ENCODE results near the gene CPT1A.

CPT1A gene

DNA sequence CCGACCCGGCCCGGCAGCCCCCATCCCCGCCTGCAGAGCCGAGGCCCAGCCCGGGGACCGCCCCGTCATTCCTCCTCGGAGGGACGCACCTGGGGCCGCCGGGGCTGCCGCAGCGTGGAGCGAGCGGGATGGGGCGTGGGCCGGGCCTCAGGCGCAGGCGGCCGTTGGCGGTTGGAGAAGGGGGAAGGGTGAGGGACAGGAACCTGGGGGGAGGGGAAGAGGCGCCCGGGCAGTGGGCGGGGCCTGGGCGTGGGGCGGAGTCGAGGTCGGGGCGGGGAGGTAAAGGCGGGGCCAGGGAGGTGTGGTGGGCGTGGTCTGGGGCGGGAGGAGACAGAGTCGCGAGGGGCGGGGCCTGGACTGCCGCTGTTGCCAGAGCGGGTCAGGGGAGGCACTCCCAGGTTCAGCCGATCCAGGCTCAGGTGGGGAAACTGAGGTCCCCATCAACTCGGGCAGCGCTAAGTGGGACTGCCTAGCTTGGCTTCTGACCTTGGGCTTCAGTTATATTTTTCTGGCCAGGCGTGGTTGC, 90.3 kb downstream of the CPT1A start, which contains the start of gene TESMIN:
Gene TESMIN (minus strand): TSS at position 190 of the 526 bp plus-strand sequence. CDS start 860 bp downstream, outside the sequence.
- Histone ChIP-seq H3K4me3 (ENCODE audit: low read depth, low read length) (peak within 1 kb of the TSS; percentile 53), H3K36me3 (ENCODE audit: control insufficient read depth, insufficient read depth, low read length) (peaks cover 17% of the 10 kb centered on the region), H3K9me3 (ENCODE audit: control insufficient read depth, insufficient read depth, low read depth, low read length) (no peaks in the 10 kb centered on the region), H3K27ac (ENCODE audit: low read depth, low read length) (peak within 1 kb of the TSS; percentile 79), H3K9ac (ENCODE audit: low read length) (peak within 1 kb of the TSS; percentile 82), H3K4me1 (ENCODE audit: control insufficient read depth, insufficient read depth, low read length) (peaks cover 25% of the 10 kb centered on the region), H3K27me3 (ENCODE audit: control insufficient read depth, insufficient read depth, low read length) (no peaks in the 10 kb centered on the region)

DNA sequence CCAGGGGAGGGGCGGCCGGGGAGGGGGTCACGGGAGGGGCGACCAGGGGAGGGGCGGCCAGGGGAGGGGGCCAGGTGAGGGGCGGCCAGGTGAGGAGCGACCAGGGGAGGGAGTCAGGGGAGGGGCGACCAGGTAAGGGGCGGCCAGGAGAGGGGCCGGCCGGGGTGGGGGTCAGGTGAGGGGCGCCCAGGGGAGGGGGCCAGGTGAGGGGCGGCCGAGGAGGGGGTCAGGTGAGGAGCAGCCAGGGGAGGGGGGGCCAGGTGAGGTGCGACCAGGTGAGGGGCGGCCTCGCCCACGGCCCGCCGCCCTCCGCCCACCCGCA, 90.8 kb downstream of the CPT1A start:
- Histone ChIP-seq H3K4me1 (ENCODE audit: control insufficient read depth, insufficient read depth, low read length) (peaks cover 25% of the 10 kb centered on the region), H3K27me3 (ENCODE audit: control insufficient read depth, insufficient read depth, low read length) (no peaks in the 10 kb centered on the region), H3K9me3 (ENCODE audit: control insufficient read depth, insufficient read depth, low read depth, low read length) (no peaks in the 10 kb centered on the region), H3K36me3 (ENCODE audit: control insufficient read depth, insufficient read depth, low read length) (peaks cover 17% of the 10 kb centered on the region), H3K9ac (ENCODE audit: low read length) (no peak overlapping the region), H3K4me3 (ENCODE audit: low read depth, low read length) (peak overlapping the region; percentile 49; the same call in 1 of the 2 replicates), H3K27ac (ENCODE audit: low read depth, low read length) (no peak overlapping the region)

DNA sequence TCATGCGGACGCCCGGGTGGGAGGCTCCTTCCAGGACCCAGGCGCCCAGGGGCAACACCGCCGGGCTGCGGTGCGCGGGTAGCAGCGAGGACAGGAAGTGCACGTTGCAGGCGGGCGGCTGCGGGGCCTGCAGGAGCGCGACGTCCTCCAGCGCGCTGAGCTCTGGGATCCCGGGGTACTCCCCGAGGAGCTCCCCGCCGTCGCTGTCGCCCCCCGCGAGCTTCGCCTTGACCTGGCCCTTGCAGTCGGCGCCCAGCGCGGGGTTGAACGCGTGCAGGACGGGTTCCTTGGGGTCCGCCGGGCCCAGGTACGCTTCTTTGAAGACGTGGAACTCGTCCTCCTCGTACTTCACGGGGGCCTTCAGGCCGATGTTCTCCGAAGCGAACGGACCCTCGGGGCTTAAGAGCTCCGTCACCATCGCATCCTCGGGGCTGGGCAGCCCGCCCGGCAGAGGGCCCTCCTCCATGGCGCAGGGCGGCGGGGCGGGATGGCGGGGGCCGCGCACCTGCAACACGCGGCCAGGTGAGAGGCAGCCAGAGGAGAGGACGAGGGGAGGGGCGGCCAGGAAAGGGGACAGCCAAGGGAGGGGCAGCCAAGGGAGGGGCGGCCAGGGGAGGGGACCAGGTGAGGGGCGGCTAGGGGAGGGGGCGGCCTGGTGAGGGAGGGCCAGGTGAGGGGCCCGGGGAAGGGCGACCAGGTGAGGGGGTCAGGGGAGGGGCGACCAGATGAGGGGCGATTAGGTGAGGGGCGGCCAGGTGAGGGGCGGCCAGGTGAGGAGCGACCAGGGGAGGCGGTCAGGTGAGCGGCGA, 91.3 kb downstream of the CPT1A start:
- Histone ChIP-seq H3K4me1 (ENCODE audit: control insufficient read depth, insufficient read depth, low read length) (peaks cover 25% of the 10 kb centered on the region), H3K27me3 (ENCODE audit: control insufficient read depth, insufficient read depth, low read length) (no peaks in the 10 kb centered on the region), H3K9ac (ENCODE audit: low read length) (peak overlapping the region; percentile 82), H3K36me3 (ENCODE audit: control insufficient read depth, insufficient read depth, low read length) (peaks cover 22% of the 10 kb centered on the region), H3K4me3 (ENCODE audit: low read depth, low read length) (peak overlapping the region; percentile 53), H3K9me3 (ENCODE audit: control insufficient read depth, insufficient read depth, low read depth, low read length) (no peaks in the 10 kb centered on the region), H3K27ac (ENCODE audit: low read depth, low read length) (peak overlapping the region; percentile 79)

DNA sequence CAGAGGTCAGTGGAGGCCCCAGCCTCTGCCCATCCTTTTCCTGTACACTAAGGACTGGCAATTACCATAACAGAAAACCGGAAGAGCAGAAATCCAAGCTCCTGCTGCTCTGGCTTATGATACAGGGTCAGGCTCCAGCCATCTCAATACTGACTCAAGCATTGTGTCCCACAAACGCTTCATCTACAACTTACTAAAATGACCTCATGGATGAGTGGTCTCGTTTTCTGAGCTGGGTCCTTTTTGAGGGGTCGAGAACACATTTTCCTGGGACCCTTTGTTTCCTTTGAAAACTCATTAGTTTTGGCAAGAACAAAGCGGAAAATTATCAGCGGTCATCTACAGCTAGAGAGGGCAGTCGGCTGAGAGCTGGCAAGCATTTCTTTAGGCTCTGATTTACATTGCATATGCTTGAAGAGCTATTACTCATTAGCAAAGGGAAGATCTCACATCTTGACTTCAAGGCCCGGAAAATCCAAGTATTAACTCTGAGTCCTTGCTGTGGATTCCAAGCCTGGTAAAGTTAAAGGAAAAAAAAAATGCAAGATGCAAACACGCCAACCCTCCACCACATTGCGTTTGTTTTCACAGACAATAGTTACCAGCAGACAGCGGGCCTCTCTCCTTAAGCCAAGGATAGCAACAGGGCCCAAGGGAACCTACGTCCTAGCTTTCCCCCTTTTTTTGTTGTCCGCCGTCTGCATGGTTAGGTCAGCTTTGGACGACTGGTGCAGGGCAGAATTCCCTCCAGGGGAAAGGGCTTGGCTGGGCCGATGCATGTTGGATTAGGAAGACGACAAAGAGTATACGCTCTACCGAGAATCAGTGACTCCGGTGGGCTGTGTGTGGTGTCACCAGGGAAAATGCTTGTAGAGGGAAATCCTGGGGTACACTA, 92.2 kb downstream of the CPT1A start:
- Histone ChIP-seq H3K9ac (ENCODE audit: low read length) (peak overlapping the region; percentile 82), H3K36me3 (ENCODE audit: control insufficient read depth, insufficient read depth, low read length) (peaks cover 31% of the 10 kb centered on the region), H3K27ac (ENCODE audit: low read depth, low read length) (peak overlapping the region; percentile 79), H3K4me1 (ENCODE audit: control insufficient read depth, insufficient read depth, low read length) (peaks cover 25% of the 10 kb centered on the region), H3K4me3 (ENCODE audit: low read depth, low read length) (peak overlapping the region; percentile 53), H3K27me3 (ENCODE audit: control insufficient read depth, insufficient read depth, low read length) (no peaks in the 10 kb centered on the region), H3K9me3 (ENCODE audit: control insufficient read depth, insufficient read depth, low read depth, low read length) (no peaks in the 10 kb centered on the region)

DNA sequence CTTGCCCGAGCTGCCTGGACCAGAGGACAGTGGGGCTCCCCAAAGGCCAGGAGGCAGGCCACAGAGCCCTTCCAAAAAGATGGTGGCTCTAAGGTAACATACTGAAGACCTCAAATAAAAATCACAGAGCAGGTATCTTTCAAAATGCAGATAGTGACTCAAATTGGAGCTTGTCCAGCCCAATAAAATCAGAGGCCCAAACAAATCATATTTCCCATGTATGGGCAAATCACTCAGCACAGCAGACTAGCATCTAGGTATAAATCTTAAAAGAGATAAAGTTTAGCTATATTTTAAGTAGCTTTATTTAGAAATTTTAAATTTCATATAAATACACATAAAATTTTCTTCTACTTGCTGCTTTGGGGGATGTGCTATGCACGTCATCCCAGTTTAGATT, 93.7 kb downstream of the CPT1A start:
- H3K9ac ChIP-seq (ENCODE audit: low read length) = no peak overlapping the region
- H3K36me3 ChIP-seq (ENCODE audit: control insufficient read depth, insufficient read depth, low read length) = peaks cover 45% of the 10 kb centered on the region
- H3K9me3 ChIP-seq (ENCODE audit: control insufficient read depth, insufficient read depth, low read depth, low read length) = no peaks in the 10 kb centered on the region
- no peak overlapping the region for H3K4me3 ChIP-seq (ENCODE audit: low read depth, low read length)
- H3K4me1 ChIP-seq (ENCODE audit: control insufficient read depth, insufficient read depth, low read length) = peaks cover 25% of the 10 kb centered on the region
- H3K27ac ChIP-seq (ENCODE audit: low read depth, low read length) = no peak overlapping the region
- H3K27me3 ChIP-seq (ENCODE audit: control insufficient read depth, insufficient read depth, low read length) = no peaks in the 10 kb centered on the region

DNA sequence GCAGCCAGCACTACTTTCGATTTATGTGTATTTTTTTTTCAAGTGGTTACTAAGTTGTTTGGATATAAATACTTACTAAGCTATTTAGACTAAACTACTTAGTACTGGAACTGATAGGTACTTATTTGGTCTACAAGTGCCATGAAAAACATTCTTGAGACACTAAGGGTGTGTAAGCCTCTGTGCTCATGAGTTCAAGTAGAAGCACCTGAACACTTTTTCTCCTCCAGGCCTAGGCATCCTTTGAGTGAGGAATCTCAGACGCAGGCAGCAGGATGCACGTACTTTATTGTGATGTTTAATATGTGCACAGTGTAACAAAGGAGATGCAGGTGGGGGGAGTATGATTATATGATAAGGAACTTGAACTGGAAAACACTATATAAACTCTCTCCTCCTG, 98.2 kb downstream of the CPT1A start:
- no peak overlapping the region for H3K27ac ChIP-seq (ENCODE audit: low read depth, low read length)
- H3K9ac ChIP-seq (ENCODE audit: low read length) = no peak overlapping the region
- H3K27me3 ChIP-seq (ENCODE audit: control insufficient read depth, insufficient read depth, low read length) = no peaks in the 10 kb centered on the region
- peaks cover 22% of the 10 kb centered on the region for H3K4me1 ChIP-seq (ENCODE audit: control insufficient read depth, insufficient read depth, low read length)
- H3K9me3 ChIP-seq (ENCODE audit: control insufficient read depth, insufficient read depth, low read depth, low read length) = no peaks in the 10 kb centered on the region
- no peak overlapping the region for H3K4me3 ChIP-seq (ENCODE audit: low read depth, low read length)
- H3K36me3 ChIP-seq (ENCODE audit: control insufficient read depth, insufficient read depth, low read length) = peaks cover 64% of the 10 kb centered on the region

DNA sequence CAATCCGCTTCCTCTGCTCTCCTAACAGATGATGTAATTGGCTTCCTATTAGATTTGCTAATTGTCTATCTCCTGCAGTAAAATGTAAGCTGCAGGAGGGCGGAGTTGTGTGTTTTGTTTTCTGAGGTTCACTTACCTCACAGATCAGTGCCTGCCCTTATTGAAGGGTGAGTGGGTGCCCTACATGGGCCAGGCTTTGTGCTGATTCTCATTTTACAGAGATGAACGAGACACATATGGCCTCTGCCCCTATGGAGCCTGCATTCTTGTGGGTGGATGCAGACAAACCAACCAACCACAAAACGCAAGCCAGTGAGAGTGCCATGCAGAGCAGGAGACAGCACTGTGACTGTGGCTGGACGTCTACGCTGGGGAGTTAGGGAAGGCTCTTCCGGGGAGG, 100.3 kb downstream of the CPT1A start:
- peaks cover 12% of the 10 kb centered on the region for H3K4me1 ChIP-seq (ENCODE audit: control insufficient read depth, insufficient read depth, low read length)
- no peak overlapping the region for H3K4me3 ChIP-seq (ENCODE audit: low read depth, low read length)
- H3K36me3 ChIP-seq (ENCODE audit: control insufficient read depth, insufficient read depth, low read length) = peaks cover 69% of the 10 kb centered on the region
- no peaks in the 10 kb centered on the region for H3K9me3 ChIP-seq (ENCODE audit: control insufficient read depth, insufficient read depth, low read depth, low read length)
- H3K27me3 ChIP-seq (ENCODE audit: control insufficient read depth, insufficient read depth, low read length) = no peaks in the 10 kb centered on the region
- H3K27ac ChIP-seq (ENCODE audit: low read depth, low read length) = no peak overlapping the region
- H3K9ac ChIP-seq (ENCODE audit: low read length) = no peak overlapping the region

DNA sequence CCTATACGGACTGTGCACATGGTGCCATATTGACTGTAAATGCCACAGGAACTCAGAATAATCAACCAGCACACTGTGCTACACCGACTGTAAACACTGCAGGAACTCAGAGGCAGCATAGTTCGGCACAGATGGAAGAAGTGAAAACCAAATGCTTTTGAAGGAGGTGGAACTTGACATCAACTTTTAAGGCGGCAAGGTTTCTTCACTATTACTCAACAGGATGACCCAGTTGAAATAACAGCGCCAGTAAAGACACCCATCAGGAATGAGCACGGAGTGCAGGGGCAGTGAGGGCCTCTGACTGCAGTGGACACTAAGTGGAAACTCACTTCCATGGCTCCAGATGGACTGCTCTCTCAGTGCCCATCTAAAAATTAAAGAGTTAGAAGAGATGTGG, 106.1 kb downstream of the CPT1A start:
- H3K4me1 ChIP-seq (ENCODE audit: control insufficient read depth, insufficient read depth, low read length) = no peaks in the 10 kb centered on the region
- H3K27me3 ChIP-seq (ENCODE audit: control insufficient read depth, insufficient read depth, low read length) = no peaks in the 10 kb centered on the region
- no peak overlapping the region for H3K9ac ChIP-seq (ENCODE audit: low read length)
- H3K4me3 ChIP-seq (ENCODE audit: low read depth, low read length) = no peak overlapping the region
- H3K36me3 ChIP-seq (ENCODE audit: control insufficient read depth, insufficient read depth, low read length) = peaks cover 22% of the 10 kb centered on the region
- H3K9me3 ChIP-seq (ENCODE audit: control insufficient read depth, insufficient read depth, low read depth, low read length) = no peaks in the 10 kb centered on the region
- H3K27ac ChIP-seq (ENCODE audit: low read depth, low read length) = no peak overlapping the region

DNA sequence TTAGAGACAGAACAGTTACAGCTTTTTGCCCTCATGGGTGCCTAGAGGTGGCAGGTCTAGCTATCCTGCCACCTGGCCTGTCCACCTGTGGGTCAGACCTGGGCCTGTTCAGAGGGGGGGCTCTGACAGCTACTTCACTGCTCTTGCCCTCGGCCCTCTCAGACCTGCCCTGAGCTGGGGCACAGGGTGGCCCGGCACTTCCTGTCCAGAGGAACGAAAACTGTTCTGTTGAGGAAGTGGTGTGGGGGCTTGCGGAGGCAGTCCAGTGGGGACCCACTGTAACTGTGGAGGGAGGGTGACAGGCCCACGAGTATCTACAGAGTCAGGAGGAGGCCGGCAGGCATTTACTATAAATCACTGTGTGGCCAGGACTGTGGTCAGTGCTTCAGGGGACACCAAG, 106.6 kb downstream of the CPT1A start:
- Histone ChIP-seq H3K4me1 (ENCODE audit: control insufficient read depth, insufficient read depth, low read length) (no peaks in the 10 kb centered on the region), H3K27me3 (ENCODE audit: control insufficient read depth, insufficient read depth, low read length) (no peaks in the 10 kb centered on the region), H3K9ac (ENCODE audit: low read length) (no peak overlapping the region), H3K4me3 (ENCODE audit: low read depth, low read length) (no peak overlapping the region), H3K36me3 (ENCODE audit: control insufficient read depth, insufficient read depth, low read length) (peaks cover 22% of the 10 kb centered on the region), H3K27ac (ENCODE audit: low read depth, low read length) (no peak overlapping the region), H3K9me3 (ENCODE audit: control insufficient read depth, insufficient read depth, low read depth, low read length) (no peaks in the 10 kb centered on the region)

DNA sequence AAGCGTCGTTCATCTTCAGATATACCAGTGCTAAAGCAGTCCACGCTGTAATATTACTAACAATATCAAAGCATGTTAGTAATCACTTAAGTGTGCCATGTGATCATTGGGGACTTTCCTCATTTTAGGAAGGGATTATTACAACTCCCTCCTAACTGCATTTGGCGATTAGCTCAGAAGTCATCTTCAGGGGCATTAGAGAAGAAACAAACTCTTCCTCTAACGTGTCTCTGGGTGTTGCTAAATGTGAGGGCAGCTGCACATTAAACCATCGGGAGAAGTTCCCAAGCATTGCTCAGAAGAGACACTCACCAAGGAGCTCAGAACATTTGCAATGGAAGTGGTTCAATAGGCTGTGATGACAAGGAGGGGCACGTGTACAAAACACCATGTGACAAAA, 107.6 kb downstream of the CPT1A start:
- Histone ChIP-seq H3K4me1 (ENCODE audit: control insufficient read depth, insufficient read depth, low read length) (no peaks in the 10 kb centered on the region), H3K27ac (ENCODE audit: low read depth, low read length) (no peak overlapping the region), H3K27me3 (ENCODE audit: control insufficient read depth, insufficient read depth, low read length) (no peaks in the 10 kb centered on the region), H3K4me3 (ENCODE audit: low read depth, low read length) (no peak overlapping the region), H3K36me3 (ENCODE audit: control insufficient read depth, insufficient read depth, low read length) (peaks cover 22% of the 10 kb centered on the region), H3K9ac (ENCODE audit: low read length) (no peak overlapping the region), H3K9me3 (ENCODE audit: control insufficient read depth, insufficient read depth, low read depth, low read length) (no peaks in the 10 kb centered on the region)

DNA sequence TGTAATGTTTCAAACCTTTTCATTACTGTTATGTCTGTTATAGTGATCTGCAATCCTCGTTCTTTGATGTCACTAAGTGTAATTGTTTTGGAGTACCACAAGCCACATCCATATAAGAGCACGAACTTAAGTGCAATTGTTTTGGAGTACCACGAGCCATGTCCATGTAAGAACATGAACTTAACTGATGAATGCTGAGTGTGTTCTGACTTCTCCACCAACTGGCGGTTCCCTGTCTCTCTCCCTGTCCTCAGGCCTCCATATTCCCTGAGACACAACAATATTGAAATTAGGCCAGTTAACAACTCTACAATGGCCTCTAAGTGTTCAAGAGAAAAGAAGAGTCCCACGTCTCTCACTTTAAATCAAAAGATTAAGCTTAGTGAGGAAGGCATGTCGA, 113.9 kb downstream of the CPT1A start:
- H3K36me3 ChIP-seq (ENCODE audit: control insufficient read depth, insufficient read depth, low read length) = no peaks in the 10 kb centered on the region
- 0 out of 2 replicates have a peak, but pooled peaks cover 4% of the 10 kb centered on the region for H3K4me1 ChIP-seq (ENCODE audit: control insufficient read depth, insufficient read depth, low read length)
- no peak overlapping the region for H3K9ac ChIP-seq (ENCODE audit: low read length)
- no peak overlapping the region for H3K27ac ChIP-seq (ENCODE audit: low read depth, low read length)
- H3K27me3 ChIP-seq (ENCODE audit: control insufficient read depth, insufficient read depth, low read length) = no peaks in the 10 kb centered on the region
- H3K9me3 ChIP-seq (ENCODE audit: control insufficient read depth, insufficient read depth, low read depth, low read length) = no peaks in the 10 kb centered on the region
- H3K4me3 ChIP-seq (ENCODE audit: low read depth, low read length) = no peak overlapping the region

Measured in HUES6 (cell line).